Coronary artery (tissue), 2 donors: ENCODE data around the gene ATP1A1.

ENCODE experiments used
- DNase-seq: peaks from one replicate; pipeline ENCODE4 v3.0.0-alpha.2; 2017; ENCODE audit warnings: low spot score
- H3K27ac ChIP-seq, 2 donors: fragments of 200-600 bp; sonication (generic); one replicate each; pipeline ENCODE4 v1.5.1; 2016 to 2019
- H3K4me3 ChIP-seq: fragments of 200-600 bp; sonication (generic); 2 replicates; pipeline ENCODE4 v1.5.1; 2016; ENCODE audit warnings: mild to moderate bottlenecking, moderate library complexity
- CTCF ChIP-seq: fragments of 200-600 bp; sonication (generic); IDR thresholded peaks from one replicate; pipeline ENCODE4 v1.5.1; 2019; ENCODE audit warnings: antibody characterized with exemption

ATP1A1 gene

GRCh38 chr1:116352349-116352813 lies 20.7 kb upstream of the ATP1A1 start:
- no peak for TF ChIP-seq CTCF
- no peak for DNase-seq
- Histone ChIP-seq H3K4me3 (no peak overlapping the region), H3K27ac (no peak overlapping the region)

GRCh38 chr1:116353155-116353554 lies 19.9 kb upstream of the ATP1A1 start:
- DNase-seq = no peak
- H3K4me3 ChIP-seq = no peak overlapping the region
- no peak for TF ChIP-seq CTCF
- H3K27ac ChIP-seq = no peak overlapping the region

- no peak for DNase-seq
- H3K4me3 ChIP-seq = no peak overlapping the region
- H3K27ac ChIP-seq = no peak overlapping the region
- TF ChIP-seq CTCF = no peak
These were observed 17.0 kb upstream of the ATP1A1 start for GRCh38 chr1:116356067-116356466.

- Histone ChIP-seq H3K4me3 (no peak overlapping the region), H3K27ac (no peak overlapping the region)
- no peak for DNase-seq
- no peak for TF ChIP-seq CTCF
These were observed 16.4 kb upstream of the ATP1A1 start for GRCh38 chr1:116356673-116357072.

- H3K27ac ChIP-seq = no peak overlapping the region
- no peak for DNase-seq
- no peak overlapping the region for H3K4me3 ChIP-seq
- TF ChIP-seq CTCF = no peak
These were observed 15.6 kb upstream of the ATP1A1 start for GRCh38 chr1:116357487-116357886.

GRCh38 chr1:116359060-116359830 lies 13.8 kb upstream of the ATP1A1 start:
- DNase-seq = no peak
- no peak for TF ChIP-seq CTCF
- no peak overlapping the region for H3K27ac ChIP-seq

GRCh38 chr1:116359871-116360270 lies 13.2 kb upstream of the ATP1A1 start:
- DNase-seq = no peak
- no peak overlapping the region for H3K4me3 ChIP-seq
- H3K27ac ChIP-seq = no peak overlapping the region
- TF ChIP-seq CTCF = no peak

More at GRCh38 chr1:116359060-116359830, 13.8 kb upstream of the ATP1A1 start:
- H3K4me3 ChIP-seq = no peak overlapping the region
